Measurements from ENCODE around the gene GPR84. TPM values are rescaled to one million over a fixed set of nuclear protein-coding genes. Genes with fewer than 3 reads are reported as not detected.

The GPR84 gene
- total RNA-seq, 2 experiments from 2014 or later: 0.27 to 0.53 TPM

GRCh38 chr12:54375259-54375579 lies 10.9 kb upstream of the GPR84 start:
- H3K9me3 ChIP-seq (ENCODE audit: control insufficient read depth in 1 of 2, insufficient read depth in 1 of 2, low read length in 2 of 2): no peaks in the 10 kb centered on the region
- no peak for TF ChIP-seq CTCF (IDR thresholded peaks at IDR 0.05)
- Mint-ChIP-seq H3K27ac (no peak overlapping the region), H3K36me3 (ENCODE audit: low read depth) (no peaks in the 10 kb centered on the region), H3K27me3 (no peaks in the 10 kb centered on the region), H3K4me1 (ENCODE audit: low read depth) (peaks cover 17% of the 10 kb centered on the region), H3K4me3 (no peak overlapping the region), H3K9me3 (no peaks in the 10 kb centered on the region)
- ATAC-seq (ENCODE audit: poor library complexity) (no peak), DNase-seq (no peak)
- no peaks in the 10 kb centered on the region for H3K27me3 ChIP-seq (ENCODE audit: control insufficient read depth in 1 of 2, insufficient read depth in 2 of 2, low read length in 2 of 2)
- intact Hi-C loops (cut with DNase I, micrococcal nuclease): no loop called here
- H3K36me3 ChIP-seq (ENCODE audit: insufficient read depth, low read length): no peaks in the 10 kb centered on the region
- peaks cover 16% of the 10 kb centered on the region for H3K4me1 ChIP-seq (ENCODE audit: insufficient read depth, low read length)
- CTCF ChIA-PET: no interaction called here
- H3K4me3 ChIP-seq (ENCODE audit: low read length): no peak overlapping the region
- no peak overlapping the region for H3K27ac ChIP-seq (ENCODE audit: low read depth in 1 of 2, low read length in 2 of 2)
- POLR2A ChIA-PET: no interaction called here

DNA sequence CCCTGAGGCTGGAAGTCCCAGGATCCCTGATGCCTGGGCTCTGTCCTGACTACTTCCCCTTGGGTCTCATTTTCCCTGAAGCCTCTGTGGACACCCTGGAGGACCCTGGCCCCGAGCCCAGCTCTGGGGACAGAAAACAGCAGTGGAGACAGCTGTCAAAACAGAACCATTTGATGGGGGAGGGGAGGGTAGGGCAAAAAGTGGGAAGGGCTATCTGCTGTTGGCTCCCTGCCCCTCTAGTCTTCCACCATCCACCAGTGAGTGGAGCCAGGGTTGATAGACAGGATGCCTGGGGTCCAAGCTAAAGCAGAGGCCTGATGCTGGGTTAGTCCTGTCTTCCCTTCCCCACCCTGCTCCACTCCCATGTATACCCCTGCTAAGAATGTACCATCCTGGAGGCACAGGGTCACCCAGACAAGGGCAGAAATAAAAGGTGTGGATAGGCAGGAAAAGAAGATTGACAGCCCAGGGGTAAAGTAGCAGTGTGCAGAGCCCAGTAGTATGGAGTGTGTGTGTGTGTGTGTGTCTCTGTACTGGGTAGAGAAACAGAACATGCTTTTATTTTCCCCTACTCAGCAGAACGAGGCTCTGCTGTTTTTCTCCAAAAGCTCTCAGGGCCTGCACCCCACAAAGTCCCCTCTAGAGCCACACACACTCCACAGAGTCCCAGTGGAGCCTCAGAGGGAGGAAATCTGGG lies 10.4 kb upstream of the GPR84 start:
- H3K36me3 ChIP-seq (ENCODE audit: insufficient read depth, low read length): no peaks in the 10 kb centered on the region
- DNase-seq (no peak), ATAC-seq (ENCODE audit: poor library complexity) (no peak)
- CTCF ChIA-PET: interaction anchor here (1.2 kb wide), 1 partner anchor 24 kb away, joined by 3 read pairs; no protein-coding TSS in a partner anchor
- no peak overlapping the region for H3K4me3 Mint-ChIP-seq
- H3K4me1 Mint-ChIP-seq (ENCODE audit: low read depth): peaks cover 15% of the 10 kb centered on the region
- no peaks in the 10 kb centered on the region for H3K27me3 Mint-ChIP-seq
- no peak overlapping the region for H3K27ac Mint-ChIP-seq
- H3K36me3 Mint-ChIP-seq (ENCODE audit: low read depth): no peaks in the 10 kb centered on the region
- no peaks in the 10 kb centered on the region for H3K27me3 ChIP-seq (ENCODE audit: control insufficient read depth in 1 of 2, insufficient read depth in 2 of 2, low read length in 2 of 2)
- no peaks in the 10 kb centered on the region for H3K9me3 Mint-ChIP-seq
- no peak overlapping the region for H3K27ac ChIP-seq (ENCODE audit: low read depth in 1 of 2, low read length in 2 of 2)
- no peak for TF ChIP-seq CTCF (IDR thresholded peaks at IDR 0.05)
- H3K4me3 ChIP-seq (ENCODE audit: low read length): no peak overlapping the region
- POLR2A ChIA-PET: no interaction called here
- H3K4me1 ChIP-seq (ENCODE audit: insufficient read depth, low read length): peaks cover 15% of the 10 kb centered on the region
- intact Hi-C loops (cut with DNase I, micrococcal nuclease): loop anchor here in 1 of 2 experiments (5.0 kb wide), 1 partner anchor 37 kb away; no protein-coding TSS in a partner anchor
- no peaks in the 10 kb centered on the region for H3K9me3 ChIP-seq (ENCODE audit: control insufficient read depth in 1 of 2, insufficient read depth in 1 of 2, low read length in 2 of 2)

DNA sequence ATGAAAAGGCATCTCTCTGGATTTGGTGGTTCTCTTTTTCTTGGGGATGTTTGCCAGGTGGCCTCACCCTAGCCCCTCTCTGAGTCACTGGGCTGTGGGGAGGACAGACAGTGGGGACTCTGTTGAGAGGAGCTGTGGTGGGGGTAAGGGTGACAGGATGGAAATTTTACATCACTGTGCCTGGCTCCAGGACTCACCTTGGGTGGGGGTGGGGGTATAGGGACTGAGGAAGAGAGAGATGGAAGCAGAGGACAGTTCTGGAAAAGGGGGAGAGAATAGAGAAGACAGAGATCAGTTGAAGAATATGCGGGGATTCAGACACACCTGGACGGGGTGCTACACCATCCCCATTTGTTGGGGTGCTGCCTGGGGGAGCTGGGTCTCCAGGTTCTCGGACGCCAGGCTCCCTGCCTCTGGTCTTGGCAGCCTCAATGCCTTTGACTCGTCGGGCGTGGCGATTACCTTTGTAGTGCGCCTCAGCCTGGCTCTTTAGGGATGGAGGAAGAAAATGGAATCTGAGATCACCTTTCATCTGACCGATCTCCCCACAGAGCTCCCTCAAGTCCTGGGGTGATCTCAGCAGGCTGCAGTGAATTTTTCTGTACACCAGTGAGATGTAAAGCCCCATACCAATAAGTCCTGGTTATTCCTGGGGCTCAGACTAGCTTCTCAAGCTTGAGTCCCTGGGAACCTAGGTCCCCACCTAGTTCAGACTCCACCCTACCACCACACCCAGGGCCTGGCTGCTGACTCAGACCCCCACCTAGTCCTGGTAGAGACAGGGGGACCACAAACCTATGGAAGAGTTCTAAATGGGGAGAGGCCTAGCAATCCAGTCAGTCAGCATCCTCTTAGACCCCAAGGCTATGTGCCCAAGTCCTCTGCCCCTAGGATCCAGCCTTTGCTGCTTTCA lies 9.6 kb upstream of the GPR84 start:
- Mint-ChIP-seq H3K4me1 (ENCODE audit: low read depth) (peaks cover 17% of the 10 kb centered on the region), H3K27me3 (no peaks in the 10 kb centered on the region), H3K27ac (no peak overlapping the region), H3K4me3 (no peak overlapping the region), H3K9me3 (no peaks in the 10 kb centered on the region), H3K36me3 (ENCODE audit: low read depth) (no peaks in the 10 kb centered on the region)
- no peaks in the 10 kb centered on the region for H3K27me3 ChIP-seq (ENCODE audit: control insufficient read depth in 1 of 2, insufficient read depth in 2 of 2, low read length in 2 of 2)
- POLR2A ChIA-PET: no interaction called here
- CTCF ChIA-PET: interaction anchor here (0.6 to 1.2 kb wide), 2 partner anchors 12 to 25 kb away, joined by 3 read pairs; no protein-coding TSS in a partner anchor
- DNase-seq (no peak), ATAC-seq (ENCODE audit: poor library complexity) (no peak)
- no peak for TF ChIP-seq CTCF (IDR thresholded peaks at IDR 0.05)
- no peak overlapping the region for H3K27ac ChIP-seq (ENCODE audit: low read depth in 1 of 2, low read length in 2 of 2)
- no peak overlapping the region for H3K4me3 ChIP-seq (ENCODE audit: low read length)
- intact Hi-C loops (cut with DNase I, micrococcal nuclease): loop anchor here in 1 of 2 experiments (5.0 kb wide), 1 partner anchor 37 kb away; no protein-coding TSS in a partner anchor
- H3K4me1 ChIP-seq (ENCODE audit: insufficient read depth, low read length): peaks cover 15% of the 10 kb centered on the region
- no peaks in the 10 kb centered on the region for H3K9me3 ChIP-seq (ENCODE audit: control insufficient read depth in 1 of 2, insufficient read depth in 1 of 2, low read length in 2 of 2)
- no peaks in the 10 kb centered on the region for H3K36me3 ChIP-seq (ENCODE audit: insufficient read depth, low read length)

All from CD4-positive, alpha-beta T cell (primary cell).